ENCODE measurements around the gene PUDP. TPM values are rescaled to one million over a fixed set of nuclear protein-coding genes. Genes with fewer than 3 reads are reported as not detected.
"Not testable (repeated sequence)": the region's sequence is repeated elsewhere in the genome, so short reads cannot be mapped to it uniquely, and the experiment has no call there.

PUDP gene
- total RNA-seq, 4 donors from 2014 or later, result 5.5 to 15.5 (median 11.9) TPM

- no peak for ATAC-seq (ENCODE audit: low FRiP score)
- no peak for TF ChIP-seq CTCF (IDR thresholded peaks at IDR 0.05)
- no peak for DNase-seq (ENCODE audit: low spot score)
Observed at GRCh38 chrX:7179446-7179845, 31.5 kb upstream of the PUDP start.

GRCh38 chrX:7178859-7179258 lies 30.9 kb upstream of the PUDP start:
- not testable (repeated sequence) for ATAC-seq (ENCODE audit: low FRiP score); DNase-seq (ENCODE audit: low spot score)

GRCh38 chrX:7170898-7171297 lies 22.9 kb upstream of the PUDP start:
- TF ChIP-seq CTCF (IDR thresholded peaks at IDR 0.05), result no peak
- DNase-seq (ENCODE audit: low spot score) (peak; percentile 20), ATAC-seq (ENCODE audit: low FRiP score) (no peak)

- DNase-seq (ENCODE audit: low spot score) (no peak), ATAC-seq (ENCODE audit: low FRiP score) (no peak)
- TF ChIP-seq CTCF (IDR thresholded peaks at IDR 0.05), result no peak
Observed at GRCh38 chrX:7169627-7170026, 21.7 kb upstream of the PUDP start.

- no peak for TF ChIP-seq CTCF (IDR thresholded peaks at IDR 0.05)
- no peak for ATAC-seq (ENCODE audit: low FRiP score)
- no peak for DNase-seq (ENCODE audit: low spot score)
Observed at GRCh38 chrX:7168371-7168770, 20.4 kb upstream of the PUDP start.

GRCh38 chrX:7164174-7164573 lies 16.2 kb upstream of the PUDP start:
- no peak for ATAC-seq (ENCODE audit: low FRiP score)

GRCh38 chrX:7163146-7163677 lies 15.3 kb upstream of the PUDP start:
- no peak for TF ChIP-seq CTCF (IDR thresholded peaks at IDR 0.05)
- DNase-seq (ENCODE audit: low spot score) (no peak), ATAC-seq (ENCODE audit: low FRiP score) (no peak)

More at GRCh38 chrX:7164174-7164573, 16.2 kb upstream of the PUDP start:
- DNase-seq (ENCODE audit: low spot score), result no peak
- TF ChIP-seq CTCF (IDR thresholded peaks at IDR 0.05), result no peak

All from omental fat pad (tissue), 4 donors.